Stimulated activated CD4-positive, alpha-beta T cell treated with anti-CD3 and anti-CD28 coated beads, Interleukin-4, amount 100 ng/mL, for 1 hour (primary cell): ENCODE measurements around the gene MAGEF1.

Experiments used
- DNase-seq: peaks from one replicate; pipeline ENCODE4 v3.0.0-alpha.2; 2020

MAGEF1 gene

DNA sequence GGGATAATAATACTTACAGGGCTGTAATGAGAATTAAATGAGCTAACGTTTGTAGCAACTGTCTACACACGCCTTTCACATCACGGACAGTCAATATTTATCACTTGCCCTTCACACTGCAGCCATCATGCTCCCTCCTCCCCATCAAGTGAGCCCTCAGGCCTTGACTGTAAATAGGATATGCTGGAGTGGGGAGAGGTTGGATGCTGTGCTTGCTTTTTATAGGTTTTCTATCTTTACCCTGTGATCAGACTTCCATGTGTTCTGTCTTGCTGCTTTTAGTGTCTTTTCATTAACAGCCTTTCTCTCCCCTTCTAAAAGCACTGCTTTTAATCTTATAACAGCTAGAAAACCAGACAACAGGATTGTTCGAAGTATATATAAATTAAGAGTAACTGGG is 12.8 kb upstream of the MAGEF1 start:
- DNase-seq: no peak

- DNase-seq: no peak
Observed at GRCh38 chr3:184719709-184720108, 7.8 kb upstream of the MAGEF1 start.

DNA sequence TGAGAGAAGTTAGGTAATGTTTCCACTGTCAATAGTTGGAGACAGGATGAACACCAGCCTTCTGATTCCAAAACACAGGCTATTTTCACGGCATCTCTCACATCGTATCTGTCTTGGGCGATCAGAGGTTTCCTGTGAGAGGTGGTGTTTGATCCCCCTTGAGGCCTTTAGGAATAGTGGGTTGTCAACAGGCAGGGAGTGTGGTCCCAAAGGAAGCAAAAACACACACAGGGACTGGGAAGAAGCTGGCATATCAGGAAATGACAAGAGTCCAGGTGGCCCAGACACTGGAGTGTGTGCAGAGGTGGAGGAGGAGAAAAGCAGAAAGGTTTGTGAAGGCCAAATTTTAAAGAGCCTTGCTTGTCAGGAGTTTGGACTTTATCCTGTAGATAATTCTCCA is 6.6 kb upstream of the MAGEF1 start:
- DNase-seq: no peak

GRCh38 chr3:184717399-184717983 is 5.6 kb upstream of the MAGEF1 start:
- DNase-seq: no peak

GRCh38 chr3:184716622-184717398 is 4.9 kb upstream of the MAGEF1 start:
- DNase-seq: no peak

DNA sequence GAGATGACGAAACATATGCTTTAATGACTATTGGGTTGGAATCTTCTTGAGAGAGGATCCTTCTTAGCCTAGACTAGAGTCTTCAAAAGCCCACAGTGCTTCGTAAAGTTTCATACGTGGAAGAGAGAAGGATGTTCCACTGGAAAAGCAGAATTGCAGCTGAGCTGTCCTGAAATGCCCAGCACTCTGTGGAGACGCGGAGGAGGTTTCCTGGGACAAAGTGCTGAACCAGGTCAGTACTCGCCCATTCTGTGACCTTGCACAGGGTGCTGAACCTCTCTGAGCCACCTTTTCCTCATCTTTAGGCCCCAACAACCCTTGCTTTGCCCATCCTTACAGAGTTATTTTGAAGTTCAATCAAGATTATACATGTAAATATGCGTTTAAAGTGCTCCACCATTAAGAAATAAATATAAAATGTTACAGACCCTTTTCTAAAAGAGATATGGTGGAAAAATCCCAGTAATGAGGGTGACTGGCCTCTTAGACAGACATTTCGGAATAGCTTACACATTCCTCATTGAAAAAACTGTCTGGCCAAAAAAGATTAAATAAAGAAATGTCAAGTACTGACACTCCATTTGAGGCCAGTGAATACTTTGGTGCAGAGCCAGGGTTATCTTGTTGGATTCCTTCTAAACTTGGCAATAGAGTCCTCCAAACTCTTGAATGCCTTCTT is 4.2 kb upstream of the MAGEF1 start:
- no peak for DNase-seq

- no peak for DNase-seq
Observed at GRCh38 chr3:184713521-184713920, 1.7 kb upstream of the MAGEF1 start.

GRCh38 chr3:184713040-184713355 is 1.1 kb upstream of the MAGEF1 start:
- no peak for DNase-seq

DNA sequence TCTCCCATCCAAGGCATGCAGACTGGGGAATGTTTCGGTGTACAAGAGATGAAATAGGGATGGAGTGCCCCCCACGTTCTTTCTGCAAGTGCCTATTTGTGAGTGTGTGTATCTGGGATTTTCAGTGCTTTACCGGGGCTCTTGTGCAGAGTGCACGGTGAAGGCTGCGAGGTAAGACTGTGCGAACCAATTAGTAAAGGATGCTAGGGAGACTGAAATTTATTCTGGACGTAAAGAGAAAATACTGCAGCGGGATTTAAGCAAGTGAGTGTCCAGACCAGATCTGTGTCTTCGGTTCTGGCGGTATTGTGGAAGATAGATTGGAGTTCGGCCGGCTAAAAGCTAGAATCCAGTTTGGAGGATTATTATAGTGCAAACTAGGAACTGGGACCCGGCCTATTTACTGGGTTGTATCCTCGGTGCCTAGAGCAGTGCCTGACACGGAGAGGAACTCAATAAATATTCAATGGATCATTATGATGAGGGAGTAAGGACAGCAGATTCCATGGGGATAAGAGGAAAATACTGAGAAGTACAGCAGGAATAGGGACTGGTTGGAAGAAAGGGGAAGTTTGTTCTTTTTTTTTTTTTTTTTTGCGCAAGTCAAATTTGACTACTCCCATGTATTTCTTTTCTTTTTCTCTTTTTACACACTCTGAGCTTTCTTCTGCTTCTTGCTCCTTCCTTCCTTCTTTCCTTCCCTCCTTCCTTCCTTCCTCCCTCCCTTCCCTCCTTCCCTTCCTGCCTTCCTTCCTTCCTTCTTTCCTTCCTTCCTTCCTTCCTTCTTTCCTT is 580 bp upstream of the MAGEF1 start:
- DNase-seq: no peak

DNA sequence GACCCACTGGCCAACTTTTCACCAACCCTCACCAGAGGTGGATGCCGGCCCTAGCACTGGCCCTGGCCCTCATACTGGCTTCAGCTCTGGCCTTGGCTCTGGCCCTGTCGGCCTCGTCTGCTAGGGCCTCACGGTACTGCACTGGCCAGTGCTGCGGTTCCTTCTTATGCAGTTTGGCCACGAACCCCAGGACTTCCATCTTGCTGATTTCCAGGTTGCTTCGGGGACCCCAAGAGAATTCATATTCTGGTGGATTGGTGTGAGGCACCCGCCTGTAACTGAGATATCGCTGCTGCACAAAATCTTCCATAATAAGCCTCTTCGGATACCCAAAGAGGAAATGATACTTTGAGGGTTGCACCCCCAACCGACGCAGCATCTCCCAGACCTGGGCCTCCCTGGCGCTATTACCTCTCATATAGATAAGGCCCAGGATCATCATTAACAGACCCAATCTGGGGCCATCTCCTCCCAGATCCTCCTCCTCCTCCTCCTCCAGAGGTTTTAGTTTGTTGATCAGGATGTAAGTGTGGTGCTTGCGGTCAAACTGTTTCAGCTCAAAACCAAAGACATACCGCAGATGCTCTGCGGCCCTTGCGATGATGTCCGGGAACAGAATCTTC is 883 bp downstream of the MAGEF1 start:
- peak; percentile 7 for DNase-seq

DNA sequence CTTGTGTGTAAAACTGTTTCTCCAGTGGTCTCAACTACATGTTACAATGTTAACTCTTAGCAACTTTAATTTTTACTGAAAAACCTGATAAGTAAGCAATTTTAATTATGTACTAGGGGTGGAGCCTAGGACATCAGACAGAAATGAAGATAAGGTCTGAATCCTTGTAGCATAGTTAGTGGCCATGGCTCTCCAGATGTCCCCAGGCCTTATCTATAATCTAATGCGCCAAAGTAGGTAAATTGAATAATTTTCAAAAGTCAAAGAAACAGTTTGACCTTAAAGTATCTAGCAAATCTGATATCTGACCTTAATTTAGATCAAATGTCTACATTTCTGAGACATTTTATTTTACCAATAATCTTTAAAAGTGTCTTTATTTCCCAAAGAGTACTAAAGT is 8.2 kb downstream of the MAGEF1 start:
- DNase-seq: no peak

GRCh38 chr3:184700759-184701158 is 11.1 kb downstream of the MAGEF1 start:
- no peak for DNase-seq

DNA sequence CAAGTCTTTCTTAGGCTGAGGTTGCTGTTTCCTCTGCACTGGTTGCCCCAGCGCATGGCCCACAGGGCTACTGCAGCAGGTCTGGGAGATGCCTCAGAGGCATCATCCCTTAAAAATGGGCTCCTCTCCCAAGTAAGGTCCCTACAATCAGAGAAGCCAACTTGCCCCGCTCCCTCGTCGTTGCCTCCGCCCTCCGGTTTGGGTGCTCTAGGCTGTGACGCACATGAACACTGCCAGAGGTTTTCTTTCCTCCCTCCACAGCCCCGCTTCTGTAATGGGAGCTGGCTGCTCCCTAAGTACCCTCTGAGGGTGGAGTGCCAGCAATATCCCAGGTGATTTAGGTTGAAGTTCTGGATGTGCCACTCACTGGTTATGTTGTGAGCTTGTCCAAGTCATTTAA is 14.0 kb downstream of the MAGEF1 start:
- no peak for DNase-seq

DNA sequence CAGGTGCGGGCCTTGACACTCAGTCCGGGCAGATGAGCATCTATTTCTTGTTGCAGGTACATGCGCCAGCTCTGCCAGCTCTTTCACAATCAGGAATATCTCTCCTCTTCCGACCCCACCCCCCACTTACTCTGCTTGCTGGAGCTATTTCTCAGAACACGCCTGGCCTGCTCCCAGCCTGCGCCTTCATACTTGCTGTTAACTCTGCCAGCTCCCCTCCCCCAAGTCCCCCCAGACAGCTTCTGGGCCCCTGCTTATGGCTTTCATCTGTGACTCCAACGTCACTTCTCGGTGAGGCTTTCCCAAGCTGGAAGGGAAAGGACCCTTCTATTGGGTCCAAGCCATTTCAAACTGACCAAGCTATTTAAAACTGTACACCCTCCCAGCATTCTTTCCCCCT is 15.2 kb downstream of the MAGEF1 start:
- DNase-seq: no peak

DNA sequence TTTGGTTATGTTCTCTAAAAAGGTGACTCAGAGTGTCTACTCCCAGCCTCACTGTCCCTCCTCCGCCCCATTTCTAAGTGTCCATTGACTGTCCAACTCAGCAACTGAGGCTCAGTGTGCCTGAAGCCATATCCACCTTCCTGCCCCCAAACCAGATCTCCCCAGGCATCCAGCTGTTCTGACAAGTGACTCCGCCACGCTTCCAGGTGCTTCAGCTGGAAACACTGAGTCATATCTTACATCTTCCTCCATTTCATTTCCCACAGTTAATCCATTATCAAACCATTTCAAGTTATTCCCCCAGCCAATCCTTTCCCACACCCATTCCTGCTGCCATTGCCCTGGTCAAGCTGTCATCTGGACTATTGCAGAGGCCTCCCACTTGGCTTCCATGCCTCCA is 17.1 kb downstream of the MAGEF1 start:
- no peak for DNase-seq

DNA sequence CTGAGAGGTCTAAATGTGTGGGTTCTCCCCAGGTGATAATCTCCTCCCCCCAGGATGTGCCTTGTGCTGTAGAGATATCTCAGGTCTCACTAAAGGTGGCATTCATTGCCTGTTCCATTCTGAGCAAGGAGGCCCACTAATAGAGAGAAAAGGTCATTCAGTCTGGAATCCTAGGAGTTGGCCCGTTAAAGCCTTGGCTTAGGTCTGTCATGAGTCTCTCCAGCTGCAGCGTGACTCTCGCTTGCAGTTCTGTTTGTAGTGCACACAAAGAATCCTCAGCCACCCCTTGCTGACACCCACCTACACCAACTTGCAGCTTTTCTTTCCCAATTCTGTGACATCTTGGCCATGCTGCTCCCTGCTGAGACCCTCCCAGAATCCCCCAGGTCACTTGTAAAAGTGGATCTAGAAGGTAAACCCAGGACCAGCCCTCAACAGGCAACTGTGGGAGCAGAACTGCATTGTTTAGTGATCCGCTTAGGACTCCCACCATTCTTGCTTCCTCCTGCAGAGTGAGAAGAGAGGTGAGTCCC is 17.7 kb downstream of the MAGEF1 start:
- DNase-seq: no peak

DNA sequence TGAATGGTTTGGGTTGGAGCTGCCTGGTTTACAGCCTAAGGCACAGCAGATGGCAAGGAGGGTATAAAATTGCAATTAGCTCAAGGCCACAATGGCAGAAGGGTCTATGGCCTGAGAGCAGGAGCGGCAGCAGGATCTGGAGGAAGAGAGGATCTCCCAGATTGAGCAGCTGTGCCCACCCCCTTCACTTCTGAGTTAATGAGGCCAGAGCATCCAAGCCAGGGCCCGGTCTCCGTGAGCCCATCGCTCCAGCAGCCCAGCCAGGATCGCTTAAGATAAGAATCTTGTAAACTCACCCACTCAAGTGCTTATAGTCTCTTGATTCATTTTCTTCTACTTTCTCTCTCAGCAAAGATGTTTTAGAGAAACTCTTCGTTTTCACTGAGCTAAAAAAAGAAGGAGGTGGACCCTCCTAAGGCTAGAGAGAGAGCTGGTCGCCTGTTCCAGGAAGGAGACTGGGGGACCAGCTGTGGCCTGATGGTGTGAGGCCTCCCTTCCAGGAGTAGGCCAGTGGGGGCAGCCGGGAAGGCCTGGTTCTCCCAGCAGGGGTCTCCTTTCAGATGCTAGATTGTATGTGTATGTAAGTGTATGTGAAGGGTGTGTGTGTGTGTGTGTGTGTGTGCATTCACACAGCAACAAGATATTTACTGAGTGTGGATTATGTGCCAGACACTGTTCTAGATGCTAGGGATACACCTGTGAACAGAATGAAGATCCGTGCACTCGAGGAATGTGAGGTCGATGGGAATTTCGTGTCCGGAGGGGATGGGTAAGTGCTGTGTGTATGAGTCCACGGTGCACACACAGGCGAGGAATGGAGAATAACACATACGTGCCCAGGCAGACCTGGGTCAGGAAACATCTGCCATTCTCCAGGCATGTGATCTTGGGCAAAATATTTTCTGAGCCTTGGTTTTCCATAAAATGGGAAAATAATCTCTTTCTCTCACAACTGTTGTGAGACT is 18.6 kb downstream of the MAGEF1 start:
- no peak for DNase-seq

DNA sequence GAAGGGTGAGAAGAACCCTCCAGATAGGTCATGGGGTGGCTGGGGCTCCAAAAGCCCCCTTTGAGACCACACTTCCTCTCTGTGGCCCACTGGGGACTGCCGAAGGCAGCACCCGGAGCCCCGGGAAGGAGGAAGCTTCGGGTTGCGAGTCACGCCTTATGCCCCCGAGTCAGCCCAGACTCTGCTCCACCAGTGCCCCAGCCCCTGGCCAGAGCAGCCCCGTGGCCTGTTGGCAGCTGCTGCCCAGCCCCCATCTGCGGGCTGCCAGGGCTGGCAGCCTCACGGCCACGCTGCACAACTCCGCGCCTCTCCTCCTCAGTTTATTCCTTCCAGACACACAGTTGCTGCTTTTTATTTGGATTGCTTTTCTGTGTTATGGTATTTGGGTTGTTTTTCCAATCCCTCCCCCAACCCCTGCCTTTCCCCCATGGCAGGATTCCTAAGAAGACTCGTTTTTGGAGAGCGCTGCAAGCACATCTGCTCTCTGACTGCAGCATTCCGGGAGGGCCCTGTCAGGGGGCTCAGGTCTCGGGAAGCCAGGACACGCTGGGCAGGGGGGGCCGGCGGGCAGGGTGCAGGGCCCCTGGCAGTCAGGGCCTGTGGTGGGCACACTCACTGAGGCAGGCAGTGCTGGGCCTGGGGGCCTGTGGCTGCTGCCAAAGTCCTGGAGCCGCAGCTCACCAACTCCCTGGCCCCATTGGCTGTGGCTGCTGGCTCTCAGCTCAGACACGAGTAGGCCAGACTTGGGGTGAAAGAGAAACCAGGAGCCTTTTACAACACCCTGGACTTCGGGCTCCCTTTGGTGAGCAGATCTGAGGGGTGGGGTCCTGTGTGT is 20.2 kb downstream of the MAGEF1 start:
- DNase-seq: no peak

- no peak for DNase-seq
Observed at GRCh38 chr3:184690192-184690883, 21.5 kb downstream of the MAGEF1 start.

DNA sequence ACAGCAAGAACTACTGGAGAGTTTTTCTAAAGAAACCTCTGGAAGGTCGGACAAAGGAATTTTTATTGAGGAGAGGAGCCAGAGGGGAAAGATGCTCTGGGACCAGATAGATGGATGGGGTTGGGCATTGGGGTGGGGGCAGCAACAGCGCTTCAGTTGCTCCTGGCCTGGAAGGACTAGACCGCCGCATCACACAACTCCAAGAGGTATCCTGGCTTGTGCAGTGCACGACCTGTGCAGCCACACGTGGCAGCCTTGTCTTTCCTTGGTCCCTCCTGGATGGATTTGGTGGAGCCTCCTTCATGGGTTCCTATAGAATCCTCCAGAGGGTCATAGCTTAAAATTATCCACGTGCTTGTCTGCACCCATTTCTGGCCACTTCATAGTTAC is 23.0 kb downstream of the MAGEF1 start:
- DNase-seq: no peak
